ENCODE results near the gene ST3GAL4. TPM values are rescaled to one million over a fixed set of nuclear protein-coding genes. Genes with fewer than 3 reads are reported as not detected.

Gene ST3GAL4
- total and polyA plus RNA-seq, 3 donors from 2014 or later: 102 to 221 (median 212) TPM

Small RNAs within 50 kb of the gene (small RNA-seq; reads per million reads assigned to genes)
- gene AP001318.3: 0 reads per million in 2 donors

Other genes with a start within 250 kb of the ST3GAL4 start
- 10 to 100 TPM; 25.9 to 33.8 TPM for gene RPUSD4, start 144.0 kb upstream of the ST3GAL4 start, total RNA-seq
- 27.5 TPM for gene RPUSD4, start 144.0 kb upstream of the ST3GAL4 start, polyA plus RNA-seq (ENCODE audit: insufficient read depth, low read depth, low replicate concordance)
- gene FAM118B, start 143.9 kb upstream of the ST3GAL4 start, total RNA-seq: 10 to 100 TPM; 27.4 to 36.3 TPM
- gene FAM118B, start 143.9 kb upstream of the ST3GAL4 start, polyA plus RNA-seq (ENCODE audit: insufficient read depth, low read depth, low replicate concordance): 50.3 TPM
- gene SRPRA, start 86.8 kb upstream of the ST3GAL4 start, total RNA-seq: 100 to 1,000 TPM; 105 to 122 TPM
- gene SRPRA, start 86.8 kb upstream of the ST3GAL4 start, polyA plus RNA-seq (ENCODE audit: insufficient read depth, low read depth, low replicate concordance): 88.4 TPM
- gene FOXRED1, start 86.5 kb upstream of the ST3GAL4 start, total RNA-seq: 10 to 100 TPM; 40.3 to 49.4 TPM
- gene FOXRED1, start 86.5 kb upstream of the ST3GAL4 start, polyA plus RNA-seq (ENCODE audit: insufficient read depth, low read depth, low replicate concordance): 31.6 TPM
- 1 to 10 TPM; 5.7 to 5.9 TPM for gene TIRAP, start 72.6 kb upstream of the ST3GAL4 start, total RNA-seq
- 3.6 TPM for gene TIRAP, start 72.6 kb upstream of the ST3GAL4 start, polyA plus RNA-seq (ENCODE audit: insufficient read depth, low read depth, low replicate concordance)
- gene DCPS, start 51.6 kb upstream of the ST3GAL4 start, total RNA-seq: 10 to 100 TPM; 16.9 to 20.9 TPM
- gene DCPS, start 51.6 kb upstream of the ST3GAL4 start, polyA plus RNA-seq (ENCODE audit: insufficient read depth, low read depth, low replicate concordance): 16.8 TPM

Measured in testis (tissue), 3 donors.